Liver (tissue), 9 donors: ENCODE results near the gene CCDC144A. TPM values are rescaled to one million over a fixed set of nuclear protein-coding genes. Genes with fewer than 3 reads are reported as not detected.
"Not testable (repeated sequence)": the region's sequence is repeated elsewhere in the genome, so short reads cannot be mapped to it uniquely, and the experiment has no call there.

ENCODE experiments used
- DNase-seq: peaks from one replicate; pipeline ENCODE4 v3.0.0-alpha.2; 2017; ENCODE audit warnings: low spot score
- H3K27ac ChIP-seq, 2 donors: one replicate each; pipeline ENCODE4 v1.7.0; 2013; ENCODE audit warnings: inconsistent platforms in 2 of 2, low read length in 2 of 2, control low read depth in 1 of 2, low read depth in 1 of 2, mild to moderate bottlenecking in 1 of 2
- H3K27me3 ChIP-seq, 4 donors: one replicate each; pipeline versions ENCODE4 v1.6.1 to v1.7.0; 2013; ENCODE audit warnings: low read length in 3 of 4, inconsistent platforms in 1 of 4, mild to moderate bottlenecking in 1 of 4, moderate library complexity in 1 of 4; ENCODE audit not compliant: control insufficient read depth in 4 of 4, insufficient read depth in 4 of 4
- H3K36me3 ChIP-seq, 4 donors: one replicate each; pipeline versions ENCODE4 v1.6.1 to v1.7.0; 2013; ENCODE audit warnings: low read length in 3 of 4, mild to moderate bottlenecking in 3 of 4, low read depth in 1 of 4, moderate library complexity in 1 of 4; ENCODE audit not compliant: control insufficient read depth in 4 of 4, insufficient read depth in 3 of 4
- H3K4me1 ChIP-seq, 4 donors: one replicate each; pipeline versions ENCODE4 v1.6.1 to v1.7.0; 2013; ENCODE audit warnings: low read length in 3 of 4, mild to moderate bottlenecking in 3 of 4, moderate library complexity in 1 of 4; ENCODE audit not compliant: control insufficient read depth in 4 of 4, insufficient read depth in 4 of 4
- H3K4me3 ChIP-seq, 3 donors: one replicate each; pipeline versions ENCODE4 v1.6.1 to v1.7.0; 2013; ENCODE audit warnings: low read length in 3 of 3, control low read depth in 1 of 3, low read depth in 1 of 3, mild to moderate bottlenecking in 1 of 3
- H3K9ac ChIP-seq, 2 donors: one replicate each; pipeline ENCODE4 v1.7.0; 2013; ENCODE audit warnings: low read length in 2 of 2, mild to moderate bottlenecking in 2 of 2, moderate library complexity in 2 of 2, control low read depth in 1 of 2, low read depth in 1 of 2
- H3K9me3 ChIP-seq, 4 donors: one replicate each; pipeline versions ENCODE4 v1.6.1 to v1.7.0; 2013; ENCODE audit warnings: low read length in 3 of 4; ENCODE audit not compliant: control insufficient read depth in 4 of 4
- FOXA1 ChIP-seq: IDR thresholded peaks from 2 replicates; pipeline ENCODE4 v1.6.1; 2016; ENCODE audit warnings: antibody characterized with exemption
- GABPA ChIP-seq, 2 donors: IDR thresholded peaks in 1 of 2; conservative IDR thresholded peaks in 1 of 2; 2 replicates each; pipeline ENCODE4 v1.6.1; 2016; ENCODE audit warnings: antibody characterized with exemption in 2 of 2, mild to moderate bottlenecking in 1 of 2, moderate library complexity in 1 of 2
- HNF4G ChIP-seq: IDR thresholded peaks from 2 replicates; pipeline ENCODE4 v1.6.1; 2016; ENCODE audit warnings: antibody characterized with exemption
- JUND ChIP-seq, 2 donors: IDR thresholded peaks; 2 replicates each; pipeline ENCODE4 v1.6.1; 2016; ENCODE audit warnings: antibody characterized with exemption in 2 of 2
- NR2F2 ChIP-seq: IDR thresholded peaks from 2 replicates; pipeline ENCODE4 v1.6.1; 2016; ENCODE audit warnings: antibody characterized with exemption
- RXRA ChIP-seq, 2 donors: IDR thresholded peaks; 2 replicates each; pipeline ENCODE4 v1.6.1; 2017 to 2018; ENCODE audit warnings: antibody characterized with exemption in 2 of 2, mild to moderate bottlenecking in 1 of 2
- TAF1 ChIP-seq: conservative IDR thresholded peaks from 2 replicates; pipeline ENCODE4 v1.6.1; 2016; ENCODE audit warnings: antibody characterized with exemption, mild to moderate bottlenecking
- WGBS: extraction: QIAGEN DNeasy Blood & Tissue Kit; methylation state at CpG from one replicate; pipeline ENCODE4 v1.1.7; 2013; 5-methylcytosine and 5-hydroxymethylcytosine counted together
- polyA plus RNA-seq, 2 donors: library from polyadenylated mRNA; stranded (reverse) in 1 of 2; unstranded in 1 of 2; fragments of 200-250 nt in 1 of 2; fragments of >200 nt in 1 of 2; fragmentation: Nextera tagmentation in 1 of 2; extraction: Ambion mirVana in 1 of 2; gene quantifications; one replicate each; pipeline versions ENCODE4 v1.2.1 to v1.2.3, GENCODE V29; 2013 to 2015
- total RNA-seq, 2 donors: library from RNA; depleted of rRNA; stranded (reverse); fragments of >200 nt; gene quantifications; one replicate each; pipeline ENCODE4 v1.2.3, GENCODE V29; 2014
- TF ChIP-seq, protein P1 (sequence below): fragments of 150-350 bp; IDR thresholded peaks from 2 replicates; pipeline ENCODE4 v1.5.1; 2017; ENCODE audit warnings: improper control_type of control experiment, low read depth, low read length; ENCODE audit not compliant: missing input control
- TF ChIP-seq, protein P2 (sequence below): IDR thresholded peaks from 2 replicates; pipeline ENCODE4 v1.6.1; 2016; ENCODE audit warnings: antibody characterized with exemption, mild to moderate bottlenecking
- donor health status: healthy.
- donor health status: healthy.
- donor health status: healthy.
- donor health status: healthy.
- donor health status: healthy.

Gene CCDC144A
- total and polyA plus RNA-seq, 4 donors, result 0.05 to 5.2 (median 3.2) TPM

DNA sequence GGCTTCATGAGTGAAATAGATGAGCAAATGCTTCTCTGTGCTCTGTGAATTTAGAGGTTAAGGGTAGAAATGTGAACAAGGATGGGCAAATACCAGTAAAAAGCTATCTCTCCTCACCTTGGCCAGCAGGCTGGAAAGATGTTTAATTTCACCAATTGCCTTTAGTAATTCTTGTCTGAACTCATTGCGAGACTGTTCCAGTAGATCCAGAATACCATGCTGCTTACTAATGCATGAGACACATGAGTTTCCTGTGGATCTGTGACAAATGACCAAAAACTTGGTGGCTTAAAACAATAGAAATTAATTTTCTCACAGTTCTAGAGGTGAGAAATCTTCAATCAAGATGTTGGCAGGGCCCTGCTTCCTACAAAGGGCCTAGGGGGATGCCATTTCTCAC is 27.1 kb upstream of the CCDC144A start (continued):
- TF ChIP-seq RXRA (IDR thresholded peaks at IDR 0.05) (no peak), HNF4G (no peak), JUND (IDR thresholded peaks at IDR 0.05) (no peak), GABPA (IDR thresholded peaks at IDR 0.05 in 1 of 2, conservative IDR thresholded peaks at IDR 0.05 in 1 of 2) (no peak), TAF1 (no peak), NR2F2 (no peak)
- TF ChIP-seq, protein P1, sequence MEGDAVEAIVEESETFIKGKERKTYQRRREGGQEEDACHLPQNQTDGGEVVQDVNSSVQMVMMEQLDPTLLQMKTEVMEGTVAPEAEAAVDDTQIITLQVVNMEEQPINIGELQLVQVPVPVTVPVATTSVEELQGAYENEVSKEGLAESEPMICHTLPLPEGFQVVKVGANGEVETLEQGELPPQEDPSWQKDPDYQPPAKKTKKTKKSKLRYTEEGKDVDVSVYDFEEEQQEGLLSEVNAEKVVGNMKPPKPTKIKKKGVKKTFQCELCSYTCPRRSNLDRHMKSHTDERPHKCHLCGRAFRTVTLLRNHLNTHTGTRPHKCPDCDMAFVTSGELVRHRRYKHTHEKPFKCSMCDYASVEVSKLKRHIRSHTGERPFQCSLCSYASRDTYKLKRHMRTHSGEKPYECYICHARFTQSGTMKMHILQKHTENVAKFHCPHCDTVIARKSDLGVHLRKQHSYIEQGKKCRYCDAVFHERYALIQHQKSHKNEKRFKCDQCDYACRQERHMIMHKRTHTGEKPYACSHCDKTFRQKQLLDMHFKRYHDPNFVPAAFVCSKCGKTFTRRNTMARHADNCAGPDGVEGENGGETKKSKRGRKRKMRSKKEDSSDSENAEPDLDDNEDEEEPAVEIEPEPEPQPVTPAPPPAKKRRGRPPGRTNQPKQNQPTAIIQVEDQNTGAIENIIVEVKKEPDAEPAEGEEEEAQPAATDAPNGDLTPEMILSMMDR, result no peak

DNA sequence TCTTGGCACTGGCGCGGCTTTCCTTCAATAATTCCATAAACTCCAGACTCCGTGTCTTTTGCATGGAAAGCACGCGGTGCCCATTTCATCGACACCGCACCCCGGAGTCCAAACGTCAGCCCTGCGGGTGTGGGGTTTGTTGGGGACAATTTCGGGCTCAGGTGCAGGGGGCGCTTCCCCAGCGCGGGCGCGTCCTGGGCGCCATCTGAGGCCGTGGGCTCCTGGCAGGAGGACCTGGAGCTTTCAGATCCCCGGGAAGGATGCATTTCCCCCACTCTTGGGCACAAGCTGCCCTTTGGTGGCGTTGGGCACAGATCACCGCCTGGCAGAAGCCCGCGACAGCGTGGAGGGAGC is 23.5 kb upstream of the CCDC144A start:
- H3K27ac ChIP-seq, H3K9me3 ChIP-seq, H3K4me1 ChIP-seq, DNase-seq, H3K36me3 ChIP-seq, H3K4me3 ChIP-seq, H3K9ac ChIP-seq, H3K27me3 ChIP-seq: not testable (repeated sequence)
- 40% methylated on average over 24 of the region's 24 CpGs for WGBS

DNA sequence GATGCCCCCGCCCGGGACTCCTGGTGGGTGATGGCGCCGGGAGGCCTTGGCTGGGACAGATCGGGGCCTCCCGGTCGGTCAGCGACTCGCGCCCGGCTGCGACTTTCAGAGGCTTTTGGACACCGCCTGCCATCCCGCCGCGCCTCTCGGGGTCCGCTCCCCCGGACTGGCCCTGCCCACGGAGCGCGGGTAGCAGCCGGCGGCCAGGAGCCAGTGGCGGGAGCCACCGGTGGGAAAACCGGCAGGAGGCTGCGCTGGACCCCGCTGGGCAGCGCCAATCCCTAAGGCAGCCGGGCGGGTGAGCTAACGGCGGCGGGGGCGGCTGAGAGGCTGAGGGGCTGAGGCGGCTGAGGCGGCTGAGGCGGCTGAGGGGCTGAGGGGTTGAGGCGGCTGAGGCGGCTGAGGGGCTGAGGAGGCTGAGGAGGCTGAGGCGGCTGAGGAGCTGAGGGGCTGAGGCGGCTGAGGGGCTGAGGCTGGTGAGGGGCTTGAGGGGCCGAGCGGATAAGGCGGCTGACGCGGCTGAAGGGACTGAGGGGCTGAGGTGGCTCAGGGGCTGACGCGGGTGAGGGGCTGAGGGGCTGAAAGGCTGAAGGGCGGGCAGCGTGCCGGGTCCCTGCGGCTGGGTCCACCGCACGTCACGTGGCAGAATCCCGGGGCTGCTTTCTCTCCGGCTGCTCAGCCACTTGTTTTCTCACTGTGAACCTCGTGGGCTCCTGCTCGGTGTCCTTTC is 23.0 kb upstream of the CCDC144A start:
- 4% methylated on average over 61 of the region's 61 CpGs for WGBS
- DNase-seq, H3K27me3 ChIP-seq, H3K36me3 ChIP-seq, H3K27ac ChIP-seq, H3K9ac ChIP-seq, H3K4me1 ChIP-seq, H3K9me3 ChIP-seq: not testable (repeated sequence)
- H3K4me3 ChIP-seq, result peak overlapping the region in 1 of 3 donors; percentile 30

DNA sequence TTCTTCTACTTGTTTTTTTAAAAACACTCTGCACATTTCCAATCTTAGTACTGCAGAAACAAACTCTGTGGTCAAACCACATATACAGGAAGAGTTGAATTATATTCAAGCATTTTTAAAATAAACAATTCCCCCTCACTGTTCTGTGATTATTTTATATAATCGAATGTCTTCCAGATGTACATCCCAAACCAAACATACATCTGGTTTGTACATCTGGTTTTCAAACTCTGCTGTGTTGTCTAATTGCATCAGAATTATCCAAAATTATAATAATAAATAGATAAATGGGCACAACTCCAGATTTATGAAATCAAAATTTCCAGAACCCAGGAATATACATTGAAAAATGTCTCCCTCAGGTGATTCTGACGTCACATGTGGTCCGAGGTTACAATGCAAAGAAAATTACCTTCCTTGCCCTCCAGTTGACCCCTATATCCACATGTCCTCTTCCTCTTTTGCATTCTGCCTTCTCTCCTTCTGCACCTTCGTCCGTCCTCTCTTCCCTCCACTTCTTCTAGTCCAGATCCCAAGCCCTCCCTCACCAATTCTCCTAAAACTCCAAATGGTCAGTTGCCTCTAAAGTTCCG is 13.3 kb upstream of the CCDC144A start:
- 87% methylated on average over 6 of the region's 6 CpGs for WGBS
- DNase-seq, result no peak
- no peak overlapping the region for H3K27ac ChIP-seq

DNA sequence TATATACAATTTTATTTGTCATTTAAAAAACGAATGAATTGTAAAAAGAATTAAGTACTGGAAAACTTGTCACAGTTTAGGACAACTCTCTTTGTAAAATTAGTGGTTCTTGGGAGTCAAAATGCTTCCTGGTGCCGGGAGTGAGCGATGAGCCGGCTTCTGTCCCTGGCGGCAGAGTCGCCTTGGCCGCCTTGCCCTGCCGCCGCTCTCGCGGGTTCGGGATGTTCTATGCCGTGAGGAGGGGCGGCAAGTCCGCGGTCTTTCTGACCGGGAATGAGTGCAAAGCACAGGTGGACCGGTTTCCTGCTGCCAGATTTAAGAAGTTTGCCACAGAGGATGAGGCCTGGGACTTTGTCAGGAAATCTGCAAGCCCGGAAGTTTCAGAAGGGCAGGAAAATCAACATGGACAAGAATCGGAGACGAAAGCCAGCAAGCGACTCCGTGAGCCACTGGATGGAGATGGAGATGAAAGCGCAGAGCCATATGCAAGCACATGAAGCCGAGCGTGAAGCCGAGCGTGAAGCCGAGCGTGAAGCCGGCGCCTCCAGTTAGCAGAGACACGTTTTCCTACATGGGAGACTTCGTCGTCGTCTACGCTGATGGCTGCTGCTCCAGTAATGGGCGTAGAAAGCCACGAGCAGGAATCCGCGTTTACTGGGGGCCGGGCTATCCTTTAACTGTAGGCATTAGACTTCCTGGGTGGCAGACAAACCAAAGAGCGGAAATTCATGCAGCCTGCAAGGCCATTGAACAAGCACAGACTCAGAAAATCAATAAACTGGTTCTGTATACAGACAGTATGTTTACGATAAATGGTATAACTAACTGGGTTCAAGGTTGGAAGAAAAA is 6.5 kb upstream of the CCDC144A start:
- H3K36me3 ChIP-seq, DNase-seq, H3K27me3 ChIP-seq, H3K9me3 ChIP-seq, H3K4me3 ChIP-seq, H3K27ac ChIP-seq, H3K9ac ChIP-seq, H3K4me1 ChIP-seq: not testable (repeated sequence)
- WGBS, result 41% methylated on average over 44 of the region's 44 CpGs

More for the DNA sequence above, 13.3 kb upstream of the CCDC144A start:
- H3K36me3 ChIP-seq, result no peaks in the 10 kb centered on the region
- H3K27me3 ChIP-seq, result no peaks in the 10 kb centered on the region
- no peak for TF ChIP-seq GABPA (IDR thresholded peaks at IDR 0.05 in 1 of 2, conservative IDR thresholded peaks at IDR 0.05 in 1 of 2)
- TF ChIP-seq FOXA1, result no peak
- no peak for TF ChIP-seq TAF1
- TF ChIP-seq, protein P2, sequence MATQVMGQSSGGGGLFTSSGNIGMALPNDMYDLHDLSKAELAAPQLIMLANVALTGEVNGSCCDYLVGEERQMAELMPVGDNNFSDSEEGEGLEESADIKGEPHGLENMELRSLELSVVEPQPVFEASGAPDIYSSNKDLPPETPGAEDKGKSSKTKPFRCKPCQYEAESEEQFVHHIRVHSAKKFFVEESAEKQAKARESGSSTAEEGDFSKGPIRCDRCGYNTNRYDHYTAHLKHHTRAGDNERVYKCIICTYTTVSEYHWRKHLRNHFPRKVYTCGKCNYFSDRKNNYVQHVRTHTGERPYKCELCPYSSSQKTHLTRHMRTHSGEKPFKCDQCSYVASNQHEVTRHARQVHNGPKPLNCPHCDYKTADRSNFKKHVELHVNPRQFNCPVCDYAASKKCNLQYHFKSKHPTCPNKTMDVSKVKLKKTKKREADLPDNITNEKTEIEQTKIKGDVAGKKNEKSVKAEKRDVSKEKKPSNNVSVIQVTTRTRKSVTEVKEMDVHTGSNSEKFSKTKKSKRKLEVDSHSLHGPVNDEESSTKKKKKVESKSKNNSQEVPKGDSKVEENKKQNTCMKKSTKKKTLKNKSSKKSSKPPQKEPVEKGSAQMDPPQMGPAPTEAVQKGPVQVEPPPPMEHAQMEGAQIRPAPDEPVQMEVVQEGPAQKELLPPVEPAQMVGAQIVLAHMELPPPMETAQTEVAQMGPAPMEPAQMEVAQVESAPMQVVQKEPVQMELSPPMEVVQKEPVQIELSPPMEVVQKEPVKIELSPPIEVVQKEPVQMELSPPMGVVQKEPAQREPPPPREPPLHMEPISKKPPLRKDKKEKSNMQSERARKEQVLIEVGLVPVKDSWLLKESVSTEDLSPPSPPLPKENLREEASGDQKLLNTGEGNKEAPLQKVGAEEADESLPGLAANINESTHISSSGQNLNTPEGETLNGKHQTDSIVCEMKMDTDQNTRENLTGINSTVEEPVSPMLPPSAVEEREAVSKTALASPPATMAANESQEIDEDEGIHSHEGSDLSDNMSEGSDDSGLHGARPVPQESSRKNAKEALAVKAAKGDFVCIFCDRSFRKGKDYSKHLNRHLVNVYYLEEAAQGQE, result no peak
- no peaks in the 10 kb centered on the region for H3K4me1 ChIP-seq
- H3K9me3 ChIP-seq, result no peaks in the 10 kb centered on the region
- H3K9ac ChIP-seq, result no peak overlapping the region
- no peak overlapping the region for H3K4me3 ChIP-seq

DNA sequence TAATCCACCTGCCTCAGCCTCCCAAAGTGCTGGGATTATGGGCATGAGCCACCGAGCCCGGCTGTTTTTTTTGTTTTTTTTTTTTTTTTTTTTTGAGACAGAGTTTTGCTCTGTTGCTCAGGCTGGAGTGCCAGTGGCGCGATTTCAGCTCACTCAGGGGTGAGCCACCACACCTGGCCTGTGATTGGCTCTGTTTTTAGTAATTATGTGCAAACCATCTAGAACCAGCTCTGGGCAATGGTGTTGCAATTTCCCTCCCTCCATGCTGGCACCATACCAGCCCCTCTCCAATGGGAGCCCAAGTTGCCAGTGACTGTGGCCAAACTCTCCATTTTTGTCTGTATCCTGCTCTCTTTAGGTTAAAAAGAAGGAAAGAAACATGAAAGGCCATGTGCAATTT is 4.0 kb upstream of the CCDC144A start:
- not testable (repeated sequence) for DNase-seq, H3K9me3 ChIP-seq, H3K9ac ChIP-seq, H3K4me3 ChIP-seq, H3K4me1 ChIP-seq, H3K27me3 ChIP-seq, H3K27ac ChIP-seq, H3K36me3 ChIP-seq
- 83% methylated on average over 4 of the region's 4 CpGs for WGBS
